HG02943 (cell line): ENCODE results near the gene PLA2R1.

Source experiments
- ATAC-seq: cut with Tn5 transposase; IDR thresholded peaks from one replicate; pipeline ENCODE4 v1.9.1; 2021; ENCODE audit warnings: mild to moderate bottlenecking, low read depth, moderate library complexity; ENCODE audit not compliant: unreplicated experiment

PLA2R1 gene

DNA sequence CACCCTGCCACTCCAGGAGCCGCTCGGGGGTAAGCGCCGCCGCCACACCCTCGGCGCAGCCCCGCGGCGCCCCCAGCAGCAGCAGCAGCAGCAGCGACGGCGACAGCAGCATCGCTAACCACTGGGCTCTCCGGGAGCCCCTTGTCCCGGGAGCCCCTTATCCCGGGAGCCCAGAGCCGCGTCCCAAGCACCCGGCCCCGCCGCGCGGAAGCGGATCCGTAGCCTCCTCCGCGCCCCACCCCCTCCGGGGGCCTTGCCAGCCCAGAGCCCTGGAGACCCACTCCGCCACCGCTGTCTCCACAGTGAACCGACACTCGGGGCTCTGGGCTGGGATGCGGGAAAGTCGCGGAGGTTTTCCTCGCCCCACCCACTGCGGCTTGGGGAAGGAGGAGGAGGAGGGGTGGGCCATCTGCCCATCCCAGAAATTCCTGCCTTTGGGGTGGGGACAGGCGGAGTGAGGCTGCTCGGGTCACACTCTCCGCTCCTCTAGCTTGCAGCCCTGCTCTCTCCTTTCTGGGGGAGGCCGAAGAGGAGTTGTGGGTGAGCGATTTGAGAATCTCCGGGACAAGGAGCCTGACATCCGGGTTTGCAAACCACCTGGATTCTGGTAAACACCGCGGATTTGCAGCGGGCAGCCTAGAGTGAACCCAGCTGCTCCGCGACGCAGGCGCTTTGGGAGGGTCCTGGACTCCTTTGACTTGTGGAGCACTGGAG, at the start of gene PLA2R1:
Gene PLA2R1, minus strand, starts transcription at position 324 of the 714 bp plus-strand sequence. Its CDS starts 212 bp downstream, at position 112.
- no peak for ATAC-seq

DNA sequence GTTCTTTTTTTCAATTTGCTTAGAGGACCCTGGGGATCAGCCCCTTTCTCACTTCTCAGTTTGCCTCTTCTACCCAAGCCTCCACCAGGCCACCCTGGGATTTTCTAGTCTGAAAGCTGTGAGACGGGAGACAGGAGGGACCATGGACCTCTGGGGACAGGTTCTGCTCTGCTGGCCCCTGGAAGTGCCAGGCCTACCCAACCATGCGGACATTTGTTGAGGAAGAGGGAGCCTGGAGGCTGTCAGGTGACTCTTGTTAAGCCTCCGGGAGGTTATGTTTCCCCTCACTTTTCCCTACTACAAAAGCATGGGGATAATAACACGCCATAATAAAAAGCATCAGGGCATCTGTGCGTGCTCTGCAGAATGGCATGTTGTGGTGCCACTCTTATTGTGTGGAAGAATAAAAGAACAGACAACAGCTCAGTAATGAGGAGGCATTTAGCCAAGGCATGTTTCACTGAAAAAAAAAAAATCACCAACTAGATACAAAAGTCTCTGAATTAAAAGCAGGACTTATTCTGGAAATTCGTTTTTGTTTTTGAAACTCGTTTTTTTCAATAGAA, 48.3 kb upstream of the PLA2R1 start:
- no peak for ATAC-seq

DNA sequence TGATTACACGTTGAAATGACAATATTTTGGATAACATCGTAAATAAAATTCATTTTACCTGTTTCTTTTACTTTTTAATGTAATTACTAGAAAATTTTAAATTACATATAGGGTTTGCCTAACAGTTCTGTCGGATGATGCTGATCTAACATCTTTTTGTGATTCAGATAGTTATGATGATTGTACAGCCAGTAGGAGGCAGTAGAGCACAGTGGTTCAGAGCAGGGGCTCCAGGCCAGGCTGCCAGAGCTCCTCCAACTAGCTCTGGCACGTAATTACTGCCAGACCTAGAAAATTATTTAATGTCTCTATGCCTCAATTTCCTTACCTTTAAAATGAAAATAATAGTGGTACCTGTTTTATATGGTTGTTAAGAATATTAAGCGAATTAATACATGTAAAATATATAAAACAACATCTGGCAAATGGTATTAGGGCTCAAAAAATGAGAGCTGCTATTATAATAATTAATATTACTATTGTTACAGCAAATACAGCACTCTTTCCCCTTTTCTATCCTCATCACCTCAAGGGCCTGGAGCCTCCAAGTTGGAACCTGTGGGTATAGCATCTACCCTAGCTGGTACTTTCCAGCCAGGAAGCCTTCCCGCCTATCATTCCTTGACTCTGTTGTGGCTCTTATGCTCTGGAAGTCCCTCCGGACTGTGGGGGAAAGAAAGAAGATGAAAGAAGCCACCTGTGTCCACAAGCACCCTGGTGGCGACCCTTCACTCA, 47.7 kb upstream of the PLA2R1 start:
- peak; percentile 76 for ATAC-seq

DNA sequence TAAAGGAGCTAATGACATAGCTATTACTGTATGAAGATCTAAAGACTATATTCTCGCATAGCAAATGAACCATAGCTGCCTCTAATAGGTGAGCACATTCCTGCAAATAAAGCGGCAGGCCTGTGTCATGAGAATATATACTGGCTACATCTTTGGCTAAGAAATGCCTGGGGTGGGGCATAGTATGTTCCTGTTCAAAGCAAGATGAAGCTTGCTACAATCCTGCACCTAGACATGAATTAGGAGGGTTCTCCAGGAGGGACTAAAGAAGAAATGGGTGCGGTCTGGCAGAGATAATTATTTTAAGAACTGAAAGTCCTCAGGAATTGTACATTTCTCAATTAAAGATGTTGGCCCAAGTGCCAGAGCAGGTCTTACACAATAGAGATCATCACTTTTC, 46.8 kb upstream of the PLA2R1 start:
- ATAC-seq: no peak

DNA sequence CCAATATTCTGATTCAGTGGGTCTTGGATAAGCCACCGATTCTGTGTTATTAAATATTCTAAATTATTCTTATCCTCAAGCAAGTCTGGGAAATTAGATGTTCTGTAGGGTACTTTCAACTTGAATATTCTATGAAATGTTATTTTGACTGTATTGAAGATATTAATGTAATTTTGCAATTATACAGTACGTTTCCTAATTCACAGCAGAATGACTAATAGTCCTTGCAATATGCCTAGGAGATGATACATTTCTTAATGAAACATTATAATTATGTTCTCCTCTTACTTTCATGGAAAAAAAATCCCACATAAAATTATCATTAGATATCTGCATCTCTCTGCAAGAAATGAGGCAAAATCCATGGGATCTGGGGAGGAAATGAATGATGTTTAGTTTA, 46.2 kb upstream of the PLA2R1 start:
- ATAC-seq: no peak

DNA sequence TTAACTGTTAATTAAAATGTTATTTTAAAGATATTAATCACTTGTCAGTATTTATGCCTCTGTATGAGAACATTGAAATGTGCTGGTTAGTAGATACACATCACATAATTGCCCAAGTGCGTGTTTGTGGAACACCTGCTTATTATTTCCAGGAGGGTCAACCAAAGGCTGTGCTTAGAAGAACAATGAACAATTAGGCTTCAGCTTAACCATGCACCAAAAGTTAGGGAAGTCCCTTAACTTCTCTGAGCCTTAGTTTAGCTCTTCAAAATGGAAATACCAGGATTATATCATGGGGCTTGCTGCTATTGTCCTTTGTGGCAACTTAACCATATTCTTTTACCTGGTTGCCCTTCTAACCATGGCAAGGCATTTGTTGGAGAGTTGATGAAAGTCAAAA, 43.0 kb upstream of the PLA2R1 start:
- no peak for ATAC-seq

DNA sequence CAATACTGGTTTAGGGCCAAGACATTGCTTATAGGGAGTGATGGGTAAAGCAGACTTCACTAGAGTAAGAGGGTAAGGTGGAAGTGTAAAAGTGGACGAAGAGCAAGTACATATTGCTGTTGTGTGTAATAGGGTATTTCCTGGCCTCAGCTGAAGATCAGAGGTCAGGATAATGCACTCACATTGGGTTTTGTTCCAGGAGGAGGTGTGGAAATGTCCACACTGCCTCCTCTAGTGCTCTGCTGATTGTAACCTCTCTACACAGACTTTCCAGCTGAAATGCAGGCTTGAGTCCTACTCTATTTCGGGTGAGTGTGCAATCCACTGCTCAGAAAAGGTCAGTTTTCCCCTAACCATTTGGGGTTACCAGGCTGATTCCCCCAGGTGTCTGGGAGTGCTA, 41.7 kb upstream of the PLA2R1 start:
- no peak for ATAC-seq

DNA sequence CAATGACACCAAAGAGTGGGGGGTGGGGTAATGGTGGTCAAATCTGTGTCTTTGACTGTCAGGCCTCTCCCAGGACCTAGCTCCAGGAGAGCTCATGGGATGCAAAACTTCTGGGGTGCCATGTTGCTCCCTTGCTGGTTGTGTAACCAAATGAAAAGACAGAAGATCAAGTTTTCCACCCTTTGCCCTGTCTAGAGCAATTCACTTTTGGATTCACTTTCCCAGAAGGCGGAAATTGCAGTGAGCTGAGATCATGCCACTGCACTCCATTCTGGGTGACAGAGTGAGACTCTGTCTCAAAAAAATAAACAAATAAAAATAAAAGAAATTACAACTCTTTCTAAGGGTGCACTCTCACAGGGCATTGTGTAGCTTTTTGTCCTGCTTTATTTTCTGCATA, 34.9 kb upstream of the PLA2R1 start:
- ATAC-seq: no peak

DNA sequence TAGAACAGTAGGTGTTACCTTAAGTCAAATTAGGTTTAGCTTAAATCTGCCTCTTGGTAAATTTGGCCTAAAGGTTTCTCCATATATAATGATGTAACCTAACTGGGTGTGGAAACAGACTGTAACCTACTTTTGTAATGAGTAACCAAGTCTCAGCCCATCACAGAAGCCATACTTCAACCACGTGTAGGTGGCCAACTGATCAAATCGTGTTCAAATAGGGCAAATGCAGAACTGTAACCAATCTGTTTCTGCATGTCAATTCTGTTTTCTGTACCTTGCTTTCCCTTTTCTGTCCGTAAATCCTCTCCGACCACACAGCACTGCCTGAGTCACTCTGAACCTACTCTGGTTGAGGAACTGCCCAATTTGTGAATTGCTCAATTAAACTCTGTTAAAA, 34.0 kb upstream of the PLA2R1 start:
- ATAC-seq: no peak

DNA sequence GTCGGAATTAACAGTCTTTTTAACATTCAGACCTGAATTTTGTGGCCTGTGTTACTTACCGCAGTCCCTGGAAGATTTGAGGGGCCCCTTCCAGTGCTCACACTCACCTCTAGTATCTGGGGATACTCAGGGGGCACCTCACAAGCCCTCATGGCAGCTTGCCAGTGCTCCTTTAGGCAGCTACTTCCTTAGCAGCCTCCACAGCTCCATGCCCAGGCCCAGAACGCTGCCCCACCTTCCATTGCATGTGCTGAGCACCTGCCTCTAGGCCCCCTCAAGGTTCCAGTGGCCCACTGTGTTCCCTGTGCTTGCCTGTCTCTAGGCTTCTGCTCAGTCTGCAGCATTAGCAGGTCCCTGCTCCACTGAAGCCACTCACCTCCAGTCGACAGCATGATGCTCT, 30.0 kb upstream of the PLA2R1 start:
- no peak for ATAC-seq

DNA sequence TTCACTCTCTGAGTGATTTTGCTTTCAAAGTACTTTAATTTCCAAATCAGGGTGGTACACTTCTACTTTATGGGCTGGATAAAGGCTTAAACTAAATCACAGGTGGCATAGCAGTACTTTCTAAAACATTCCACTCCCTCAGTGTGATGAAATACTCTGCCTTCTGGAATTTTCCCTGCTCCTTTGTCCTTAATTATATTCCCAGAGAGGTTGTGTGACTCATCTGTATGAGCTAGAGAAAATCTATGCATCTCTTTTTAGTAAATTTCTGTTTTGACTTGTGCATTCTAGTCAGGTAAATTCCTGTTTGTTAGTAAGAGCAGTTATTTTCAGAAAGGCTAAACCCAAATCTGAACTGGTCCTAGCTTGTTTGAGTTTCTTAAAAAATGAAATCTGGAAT, 29.0 kb upstream of the PLA2R1 start:
- no peak for ATAC-seq

DNA sequence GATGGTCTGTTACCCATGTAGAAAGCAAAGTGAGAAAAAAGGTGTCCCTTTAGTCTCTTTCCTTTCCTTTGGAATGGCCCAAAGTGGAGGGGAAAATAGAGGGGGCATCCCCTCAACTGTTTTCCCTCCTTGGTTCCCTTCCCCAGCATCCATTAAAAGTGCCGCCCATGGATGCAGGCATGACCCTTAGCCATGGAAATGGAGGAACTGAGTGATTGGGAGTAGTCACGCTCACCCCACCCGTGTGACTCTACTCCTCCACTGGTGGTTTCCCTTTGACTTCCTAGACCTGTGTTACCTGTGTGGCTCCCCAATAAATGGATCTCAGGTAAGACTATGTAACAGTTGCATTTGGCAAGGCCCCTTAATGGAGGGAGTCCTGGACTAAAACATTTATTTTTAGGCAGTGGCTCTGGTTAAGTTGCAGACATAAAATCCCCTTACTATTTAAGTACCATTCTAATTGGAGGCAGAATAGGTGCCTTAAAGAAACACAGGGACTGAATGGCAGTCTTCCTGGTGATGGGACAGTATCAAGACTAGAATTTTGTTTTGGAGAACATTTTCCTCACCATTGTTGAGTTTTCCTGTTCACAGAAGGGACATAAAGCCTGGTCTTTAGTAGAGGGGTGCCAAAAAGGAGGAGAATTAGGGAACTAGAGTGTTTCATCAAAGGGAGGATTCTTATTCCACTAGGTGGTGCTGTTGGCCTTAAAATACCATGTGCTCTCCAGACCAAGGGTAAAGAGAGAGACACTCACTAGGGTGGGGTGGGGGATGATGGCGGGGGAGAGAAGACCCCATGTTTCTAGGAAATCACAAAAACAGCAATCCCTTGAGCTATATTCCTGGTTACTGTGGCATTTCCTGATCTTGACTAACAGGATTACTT, 25.7 kb upstream of the PLA2R1 start:
- no peak for ATAC-seq

DNA sequence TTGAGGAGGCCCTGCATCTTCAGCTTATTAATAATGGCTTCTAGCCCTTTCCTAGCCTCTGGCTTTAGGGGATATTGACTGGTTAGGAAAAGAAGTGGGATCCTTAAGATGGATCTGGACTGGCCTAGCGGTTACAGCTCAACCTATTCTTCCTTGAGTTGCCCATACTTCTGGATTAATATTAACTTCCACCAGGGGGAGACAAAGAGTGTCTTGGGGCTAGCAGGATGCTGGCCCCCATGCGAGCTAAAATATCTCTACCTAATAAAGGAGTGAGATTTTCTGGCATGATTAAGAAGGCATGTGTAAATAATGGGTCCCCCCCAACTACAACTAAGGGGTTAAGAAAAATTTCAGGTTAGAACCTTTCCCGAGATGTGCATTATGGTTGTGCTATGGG, 23.2 kb upstream of the PLA2R1 start:
- ATAC-seq: no peak

DNA sequence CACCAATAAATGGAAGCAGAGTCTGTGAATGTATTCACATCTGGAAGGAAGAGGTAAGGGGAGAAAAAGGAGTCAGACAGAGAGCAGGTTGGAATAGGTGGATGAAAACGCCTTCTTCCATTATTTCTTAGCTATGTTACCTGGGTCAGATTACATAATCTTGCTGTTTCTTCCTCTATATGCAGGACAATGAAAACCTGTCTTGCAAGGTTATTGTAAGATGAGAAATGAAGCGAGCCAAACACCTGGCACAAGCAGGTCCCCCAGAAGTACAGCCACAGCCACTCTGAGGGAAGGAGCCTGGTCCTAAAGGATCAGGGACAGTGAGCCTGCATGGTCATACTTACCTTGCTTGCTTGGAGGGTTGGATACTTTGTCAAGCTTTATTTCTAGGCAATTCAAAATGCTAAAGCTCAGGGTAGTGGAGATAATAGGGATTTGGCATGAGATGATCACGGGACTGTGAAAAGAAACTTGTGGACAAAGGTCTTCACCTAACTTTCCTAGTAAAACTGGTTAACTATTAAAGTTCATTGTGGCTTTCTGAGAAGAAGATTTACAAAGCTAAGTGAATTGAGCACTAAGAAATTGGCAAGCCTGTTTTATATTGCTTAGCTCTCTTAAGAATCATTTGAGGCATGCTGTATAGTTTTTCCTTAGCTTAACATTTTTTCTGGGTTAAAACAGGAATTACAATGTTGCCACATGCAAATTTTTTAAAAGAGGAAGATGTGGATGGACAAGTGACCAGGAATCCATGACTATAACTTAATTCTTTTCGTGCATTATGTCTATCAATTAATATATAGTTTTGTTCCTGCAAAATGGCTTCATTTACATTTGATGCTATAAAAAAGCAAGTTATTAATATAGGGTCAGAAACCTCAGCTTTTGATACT, 15.7 kb upstream of the PLA2R1 start:
- no peak for ATAC-seq

DNA sequence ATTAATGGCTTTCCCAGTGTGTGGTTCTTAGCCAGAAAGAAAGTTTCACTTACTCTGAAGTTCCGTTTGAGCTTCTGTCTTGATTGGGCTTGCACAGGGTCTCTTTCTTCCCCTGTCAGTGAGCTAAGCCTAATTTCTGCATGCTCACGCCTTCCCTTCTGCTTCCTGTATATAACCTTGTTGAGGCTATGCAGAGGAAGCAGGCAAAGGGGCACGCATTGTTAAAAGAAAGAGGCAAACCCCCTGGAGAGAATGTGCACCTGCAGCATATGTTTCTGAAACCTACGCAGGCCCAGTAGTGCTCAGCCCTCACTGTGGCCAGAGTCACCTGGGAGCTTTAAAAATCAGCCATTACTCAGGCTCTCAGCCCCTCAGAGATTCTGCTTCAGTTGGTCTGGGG, 14.5 kb upstream of the PLA2R1 start:
- peak; percentile 65 for ATAC-seq

DNA sequence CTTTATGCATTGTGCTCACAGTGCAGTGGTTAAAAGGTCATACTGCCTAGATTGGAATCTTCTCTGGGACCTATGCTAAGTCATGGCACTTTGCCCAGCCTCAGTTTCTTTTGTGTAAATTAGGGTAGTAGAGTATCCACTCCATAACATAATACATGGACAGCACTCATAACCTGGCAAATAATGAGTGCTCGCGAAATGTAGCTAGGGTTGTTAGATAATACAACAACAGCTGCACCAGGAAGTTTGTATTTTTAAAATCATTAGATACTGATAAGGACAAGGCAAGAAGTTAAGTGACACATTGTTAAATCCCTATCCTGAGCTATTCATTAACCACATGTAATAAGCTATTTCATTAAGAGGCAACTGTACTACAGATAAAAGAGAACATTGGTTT, 13.8 kb upstream of the PLA2R1 start:
- no peak for ATAC-seq

DNA sequence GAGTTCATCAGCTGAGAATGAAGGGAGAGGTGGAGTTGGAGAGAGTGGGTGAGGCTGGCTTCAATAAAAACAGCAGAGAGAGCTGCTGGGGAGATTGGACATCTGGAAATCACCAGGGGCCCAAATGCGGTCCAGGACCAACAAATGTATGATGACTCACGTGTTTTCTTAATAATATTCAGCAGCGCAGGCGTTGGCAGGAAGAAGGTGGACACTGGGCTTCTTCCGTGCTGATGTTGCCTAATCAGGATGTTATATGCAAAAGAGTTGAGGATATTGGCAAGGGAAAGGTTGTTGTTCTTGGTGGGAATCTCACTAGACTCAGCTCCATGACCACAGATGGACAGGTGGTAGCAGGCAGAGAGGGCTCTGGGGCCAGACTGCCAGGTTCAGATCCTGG, 12.8 kb upstream of the PLA2R1 start:
- ATAC-seq: no peak

DNA sequence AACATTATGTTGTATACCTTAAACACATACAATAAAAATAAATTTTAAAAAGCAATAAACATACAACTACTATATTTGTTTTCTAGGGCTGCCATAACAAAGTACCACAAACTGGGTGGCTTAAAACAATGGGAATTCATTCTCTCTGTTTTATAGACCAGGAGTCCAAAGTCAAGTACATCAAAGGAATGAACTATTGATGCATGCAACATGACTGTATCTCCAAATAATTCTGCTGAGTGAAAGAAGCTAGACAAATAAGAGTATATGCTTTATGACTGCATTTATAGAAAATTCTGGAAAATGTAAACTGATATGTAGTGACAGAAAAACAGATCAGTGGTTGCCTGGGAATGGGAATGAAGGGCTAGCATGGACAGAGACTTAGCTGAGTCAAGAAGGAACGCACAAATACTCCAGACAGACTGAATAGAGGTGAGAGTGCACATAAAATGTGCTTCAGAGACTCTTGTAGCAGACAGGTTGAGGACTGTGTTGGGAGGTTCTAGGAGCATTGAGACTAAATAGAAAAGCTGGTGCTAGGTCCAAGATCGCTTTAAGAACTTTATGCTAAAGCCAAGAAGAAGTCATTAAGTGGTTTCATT, 11.0 kb upstream of the PLA2R1 start:
- ATAC-seq: no peak

DNA sequence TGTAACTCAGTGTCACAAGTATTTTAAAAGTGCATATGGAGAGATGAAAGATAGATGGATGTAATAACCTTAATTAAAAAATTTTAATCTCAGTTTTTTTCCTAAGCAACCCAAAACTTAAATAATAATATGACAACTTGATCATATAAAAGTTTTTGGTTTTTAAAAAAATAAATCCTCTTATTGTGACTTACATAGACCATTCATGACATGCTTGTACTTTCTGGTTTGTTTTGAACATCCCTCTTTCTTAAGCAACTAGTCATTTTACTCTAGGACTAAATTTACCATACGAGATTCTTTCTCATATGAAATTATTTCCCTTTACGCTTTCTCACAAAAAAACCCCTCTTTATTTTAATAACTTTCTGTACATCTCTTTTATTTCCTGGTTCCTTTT, 6.5 kb upstream of the PLA2R1 start:
- no peak for ATAC-seq

DNA sequence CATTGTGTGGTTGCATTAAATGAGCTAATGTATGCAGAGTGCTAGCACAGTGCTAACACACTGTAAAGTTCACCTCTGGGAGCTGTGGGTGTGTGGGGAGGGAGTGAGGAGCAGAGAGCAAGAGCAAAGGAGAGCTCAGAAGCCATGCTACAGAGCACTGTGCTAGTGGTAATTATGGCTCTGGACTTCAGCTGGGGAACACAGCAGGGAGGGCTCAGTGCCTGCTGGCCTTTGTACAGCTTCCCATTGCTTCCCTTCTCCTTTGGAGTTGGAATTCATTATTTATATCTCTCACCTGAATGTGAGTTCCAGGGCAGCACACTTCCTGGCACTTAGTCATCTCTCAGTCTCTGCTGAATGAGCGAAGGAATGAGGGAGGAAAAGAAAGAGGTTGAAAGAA, 2.5 kb upstream of the PLA2R1 start:
- no peak for ATAC-seq
